Measurements from ENCODE around the gene POLD1. TPM values are rescaled to one million over a fixed set of nuclear protein-coding genes. Genes with fewer than 3 reads are reported as not detected.

POLD1 gene
- total RNA-seq, 1 donor from 2014 or later = 54.4 TPM

- Mint-ChIP-seq H3K27ac (ENCODE audit: unreplicated experiment) (no peak overlapping the region), H3K36me3 (ENCODE audit: low read depth, unreplicated experiment) (peaks cover 16% of the 10 kb centered on the region), H3K4me1 (ENCODE audit: unreplicated experiment) (no peaks in the 10 kb centered on the region), H3K9me3 (ENCODE audit: unreplicated experiment) (no peaks in the 10 kb centered on the region), H3K27me3 (ENCODE audit: unreplicated experiment) (peaks cover 2% of the 10 kb centered on the region), H3K4me3 (ENCODE audit: unreplicated experiment) (no peak overlapping the region)
- no peak for TF ChIP-seq CTCF (IDR thresholded peaks at IDR 0.05; ENCODE audit: unreplicated experiment)
- DNase-seq (ENCODE audit: low spot score) = no peak
These were observed 28.3 kb downstream of the POLD1 start for GRCh38 chr19:50412419-50412818.

GRCh38 chr19:50413096-50413495 is 28.9 kb downstream of the POLD1 start:
- Mint-ChIP-seq H3K4me3 (ENCODE audit: unreplicated experiment) (no peak overlapping the region), H3K27ac (ENCODE audit: unreplicated experiment) (no peak overlapping the region), H3K4me1 (ENCODE audit: unreplicated experiment) (no peaks in the 10 kb centered on the region), H3K9me3 (ENCODE audit: unreplicated experiment) (no peaks in the 10 kb centered on the region), H3K27me3 (ENCODE audit: unreplicated experiment) (peaks cover 2% of the 10 kb centered on the region), H3K36me3 (ENCODE audit: low read depth, unreplicated experiment) (peaks cover 16% of the 10 kb centered on the region)
- DNase-seq (ENCODE audit: low spot score) = no peak
- TF ChIP-seq CTCF (IDR thresholded peaks at IDR 0.05; ENCODE audit: unreplicated experiment) = no peak

- Mint-ChIP-seq H3K27me3 (ENCODE audit: unreplicated experiment) (peaks cover 5% of the 10 kb centered on the region), H3K27ac (ENCODE audit: unreplicated experiment) (no peak overlapping the region), H3K9me3 (ENCODE audit: unreplicated experiment) (no peaks in the 10 kb centered on the region), H3K4me3 (ENCODE audit: unreplicated experiment) (no peak overlapping the region), H3K36me3 (ENCODE audit: low read depth, unreplicated experiment) (peaks cover 16% of the 10 kb centered on the region), H3K4me1 (ENCODE audit: unreplicated experiment) (no peaks in the 10 kb centered on the region)
- no peak for TF ChIP-seq CTCF (IDR thresholded peaks at IDR 0.05; ENCODE audit: unreplicated experiment)
- no peak for DNase-seq (ENCODE audit: low spot score)
These were observed 29.4 kb downstream of the POLD1 start for GRCh38 chr19:50413531-50413930.

GRCh38 chr19:50414864-50415660 is 30.9 kb downstream of the POLD1 start:
- no peak overlapping the region for H3K4me3 Mint-ChIP-seq (ENCODE audit: unreplicated experiment)
- DNase-seq (ENCODE audit: low spot score) = peak; percentile 89
- H3K9me3 Mint-ChIP-seq (ENCODE audit: unreplicated experiment) = no peaks in the 10 kb centered on the region
- no peak overlapping the region for H3K27ac Mint-ChIP-seq (ENCODE audit: unreplicated experiment)
- peaks cover 13% of the 10 kb centered on the region for H3K27me3 Mint-ChIP-seq (ENCODE audit: unreplicated experiment)
- peak; percentile 80 for TF ChIP-seq CTCF (IDR thresholded peaks at IDR 0.05; ENCODE audit: unreplicated experiment)
- H3K4me1 Mint-ChIP-seq (ENCODE audit: unreplicated experiment) = peaks cover 8% of the 10 kb centered on the region
- H3K36me3 Mint-ChIP-seq (ENCODE audit: low read depth, unreplicated experiment) = peaks cover 20% of the 10 kb centered on the region

GRCh38 chr19:50415661-50416033 is 31.5 kb downstream of the POLD1 start:
- TF ChIP-seq CTCF (IDR thresholded peaks at IDR 0.05; ENCODE audit: unreplicated experiment) = no peak
- no peak for DNase-seq (ENCODE audit: low spot score)
- H3K27me3 Mint-ChIP-seq (ENCODE audit: unreplicated experiment) = peaks cover 14% of the 10 kb centered on the region
- peaks cover 11% of the 10 kb centered on the region for H3K4me1 Mint-ChIP-seq (ENCODE audit: unreplicated experiment)
- H3K36me3 Mint-ChIP-seq (ENCODE audit: low read depth, unreplicated experiment) = peaks cover 22% of the 10 kb centered on the region
- H3K9me3 Mint-ChIP-seq (ENCODE audit: unreplicated experiment) = no peaks in the 10 kb centered on the region
- H3K27ac Mint-ChIP-seq (ENCODE audit: unreplicated experiment) = no peak overlapping the region
- no peak overlapping the region for H3K4me3 Mint-ChIP-seq (ENCODE audit: unreplicated experiment)
